K562 (cell line): ENCODE data around the gene ACBD4. TPM values are rescaled to one million over a fixed set of nuclear protein-coding genes. Genes with fewer than 3 reads are reported as not detected.

Experiments used
- ARID1B ChIP-seq: fragments of 450-650 bp; IDR thresholded peaks from 2 replicates; pipeline ENCODE4 v1.6.1; 2016; ENCODE audit warnings: antibody characterized with exemption, mild to moderate bottlenecking, inconsistent platforms
- ATF6 ChIP-seq: sonication (generic); formaldehyde crosslinking; IDR thresholded peaks from 2 replicates; pipeline ENCODE4 v1.4.0; 2020; ENCODE audit warnings: mild to moderate bottlenecking, missing genetic modification reagents
- CREB3L1 ChIP-seq: fragments of 450-650 bp; IDR thresholded peaks from 2 replicates; pipeline ENCODE4 v1.6.1; 2014; ENCODE audit warnings: low read depth, mild to moderate bottlenecking, moderate library complexity, borderline replicate concordance
- EZH2 ChIP-seq: IDR thresholded peaks from 2 replicates; pipeline ENCODE4 v1.6.1; 2012; ENCODE audit warnings: low read depth, mild to moderate bottlenecking, inconsistent platforms, low read length, borderline replicate concordance
- JUND ChIP-seq, 2 experiments: IDR thresholded peaks; 2 replicates in 1 of 2; 3 replicates in 1 of 2; pipeline ENCODE4 v1.6.1; 2011; ENCODE audit warnings: borderline replicate concordance in 2 of 2, low read depth in 2 of 2, low read length in 2 of 2, improper control_type of control experiment in 1 of 2, missing biosample characterization in 1 of 2, missing genetic modification characterization in 1 of 2, missing genetic modification reagents in 1 of 2
- MLLT1 ChIP-seq, 2 experiments: fragments of 450-650 bp; IDR thresholded peaks; 2 replicates each; pipeline ENCODE4 v1.6.1; 2016
- POLR2B ChIP-seq: fragments of 450-650 bp; IDR thresholded peaks from 2 replicates; pipeline ENCODE4 v1.6.1; 2018; ENCODE audit warnings: low read depth; ENCODE audit not compliant: partially characterized antibody
- PRMT5 ChIP-seq: sonication (generic); formaldehyde crosslinking; IDR thresholded peaks from 2 replicates; pipeline ENCODE4 v1.5.0; 2020; ENCODE audit warnings: missing genetic modification reagents
- RBFOX2 ChIP-seq: fragments of 200-400 bp; formaldehyde crosslinking; IDR thresholded peaks from 2 replicates; pipeline ENCODE4 v1.6.1; 2017; ENCODE audit warnings: low read depth, mild to moderate bottlenecking, low read length, moderate library complexity
- TFAP4 ChIP-seq: sonication (generic); formaldehyde crosslinking; IDR thresholded peaks from 2 replicates; pipeline ENCODE4 v1.8.0; 2022; ENCODE audit warnings: missing genetic modification reagents, mild to moderate bottlenecking, moderate library complexity, borderline replicate concordance
- polyA plus RNA-seq, 8 experiments: library from polyadenylated mRNA; depleted of rRNA in 4 of 8; stranded (reverse) in 5 of 8; unstranded in 3 of 8; fragments of >200 nt; fragmentation: Nextera tagmentation in 2 of 8; fragmentation: Illumina TruSeq in 1 of 8; extraction: Ambion mirVana in 2 of 8; extraction: Trizol in 1 of 8; gene quantifications; 2 replicates each; pipeline versions ENCODE4 v1.2.1 to v1.2.3, GENCODE V29; 2011 to 2014; ENCODE audit warnings: inconsistent platforms in 1 of 8, missing spikeins in 1 of 8
- total RNA-seq, 7 experiments: library from RNA; depleted of rRNA in 6 of 7; stranded (reverse); fragments of >200 nt in 6 of 7; fragmentation: Illumina TruSeq in 2 of 7; extraction: Trizol in 2 of 7; gene quantifications; 2 replicates each; pipeline versions ENCODE4 v1.2.1 to v1.2.3, GENCODE V29; 2011 to 2021; ENCODE audit warnings: low replicate concordance in 1 of 7

The ACBD4 gene
- total and polyA plus RNA-seq, 9 of the 15 experiments (the other 6 are each of a cell fraction or from before 2014, with no cell fraction given), result 0.14 to 6.9 (median 4.6) TPM

- TF ChIP-seq RBFOX2 (no peak), ATF6 (0 out of 2 replicates have a peak, but pooled peaks have one; percentile 48), TFAP4 (CRISPR knock-in tag) (no peak), EZH2 (no peak), MLLT1 (IDR thresholded peaks at IDR 0.05) (peak in 1 of 2 experiments; percentile 43; a peak in 1 of 4 replicates), ARID1B (no peak), PRMT5 (CRISPR knock-in tag) (no peak), JUND (IDR thresholded peaks at IDR 0.05; ENCODE audit: borderline replicate concordance, low read depth, low read length) (no peak), JUND (tag; IDR thresholded peaks at IDR 0.05; ENCODE audit: borderline replicate concordance, low read depth, low read length) (no peak), POLR2B (peak; percentile 7), CREB3L1 (no peak)
Measured at GRCh38 chr17:45162025-45162687, 26.7 kb downstream of the ACBD4 start (continued).
